Measurements from ENCODE around the gene NR2C2AP. TPM values are rescaled to one million over a fixed set of nuclear protein-coding genes. Genes with fewer than 3 reads are reported as not detected.

The NR2C2AP gene
- total RNA-seq, 1 donor from 2014 or later: 37.1 TPM

DNA sequence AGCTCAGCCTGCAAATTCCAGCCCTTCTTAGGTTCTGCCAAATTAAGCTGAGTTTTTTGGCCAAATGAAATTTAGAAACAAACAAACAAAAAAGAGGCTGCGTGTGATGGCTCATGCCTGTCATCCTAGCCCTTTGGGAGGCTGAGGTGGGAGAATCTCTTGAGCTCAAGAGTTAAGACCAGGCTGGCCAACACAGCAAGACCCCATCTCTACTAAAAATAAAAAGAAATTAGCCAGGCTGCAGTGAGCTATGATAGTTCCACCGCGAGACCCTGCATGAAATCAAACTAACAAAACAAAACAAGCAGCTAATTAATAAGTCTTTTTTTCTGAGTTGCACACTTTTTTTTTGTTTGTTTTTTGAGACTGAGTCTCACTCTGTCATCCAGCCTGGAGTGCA is 26.5 kb upstream of the NR2C2AP start:
- Mint-ChIP-seq H3K27me3 (peaks cover 22% of the 10 kb centered on the region), H3K36me3 (ENCODE audit: low read depth) (no peaks in the 10 kb centered on the region), H3K4me3 (no peak overlapping the region), H3K4me1 (peaks cover 4% of the 10 kb centered on the region), H3K9me3 (peaks cover 6% of the 10 kb centered on the region), H3K27ac (no peak overlapping the region)
- TF ChIP-seq, protein P1, sequence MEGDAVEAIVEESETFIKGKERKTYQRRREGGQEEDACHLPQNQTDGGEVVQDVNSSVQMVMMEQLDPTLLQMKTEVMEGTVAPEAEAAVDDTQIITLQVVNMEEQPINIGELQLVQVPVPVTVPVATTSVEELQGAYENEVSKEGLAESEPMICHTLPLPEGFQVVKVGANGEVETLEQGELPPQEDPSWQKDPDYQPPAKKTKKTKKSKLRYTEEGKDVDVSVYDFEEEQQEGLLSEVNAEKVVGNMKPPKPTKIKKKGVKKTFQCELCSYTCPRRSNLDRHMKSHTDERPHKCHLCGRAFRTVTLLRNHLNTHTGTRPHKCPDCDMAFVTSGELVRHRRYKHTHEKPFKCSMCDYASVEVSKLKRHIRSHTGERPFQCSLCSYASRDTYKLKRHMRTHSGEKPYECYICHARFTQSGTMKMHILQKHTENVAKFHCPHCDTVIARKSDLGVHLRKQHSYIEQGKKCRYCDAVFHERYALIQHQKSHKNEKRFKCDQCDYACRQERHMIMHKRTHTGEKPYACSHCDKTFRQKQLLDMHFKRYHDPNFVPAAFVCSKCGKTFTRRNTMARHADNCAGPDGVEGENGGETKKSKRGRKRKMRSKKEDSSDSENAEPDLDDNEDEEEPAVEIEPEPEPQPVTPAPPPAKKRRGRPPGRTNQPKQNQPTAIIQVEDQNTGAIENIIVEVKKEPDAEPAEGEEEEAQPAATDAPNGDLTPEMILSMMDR (IDR thresholded peaks at IDR 0.05): no peak
- CTCF ChIA-PET: no interaction called here
- no peak for DNase-seq
- intact Hi-C loops (cut with micrococcal nuclease): no loop called here
- POLR2A ChIA-PET: no interaction called here
- ATAC-seq (ENCODE audit: low read depth): no peak

DNA sequence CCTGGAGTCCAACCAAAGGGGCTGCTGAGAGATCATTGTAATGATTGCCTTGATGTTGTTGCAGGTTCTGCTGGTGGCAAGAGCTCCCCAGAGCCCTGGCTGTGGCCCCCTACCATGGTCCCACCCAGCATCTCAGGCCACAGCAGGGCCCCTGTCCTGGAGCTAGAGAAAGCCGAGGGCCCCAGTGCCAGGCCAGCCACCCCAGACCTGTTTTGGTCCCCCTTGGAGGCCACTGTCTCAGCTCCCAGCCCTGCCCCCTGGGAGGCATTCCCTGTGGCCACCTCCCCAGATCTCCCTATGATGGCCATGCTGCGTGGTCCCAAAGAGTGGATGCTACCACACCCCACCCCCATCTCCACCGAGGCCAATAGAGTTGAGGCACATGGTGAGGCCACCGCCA is 24.0 kb upstream of the NR2C2AP start:
- Mint-ChIP-seq H3K27me3 (peaks cover 22% of the 10 kb centered on the region), H3K4me3 (no peak overlapping the region), H3K27ac (no peak overlapping the region), H3K4me1 (peaks cover 4% of the 10 kb centered on the region), H3K9me3 (no peaks in the 10 kb centered on the region), H3K36me3 (ENCODE audit: low read depth) (no peaks in the 10 kb centered on the region)
- CTCF ChIA-PET: no interaction called here
- POLR2A ChIA-PET: interaction anchor here (0.6 kb wide), 1 partner anchor 100 kb away, joined by 7 read pairs; no protein-coding TSS in a partner anchor
- TF ChIP-seq, protein P1 (IDR thresholded peaks at IDR 0.05): no peak
- intact Hi-C loops (cut with micrococcal nuclease): no loop called here
- DNase-seq (no peak), ATAC-seq (ENCODE audit: low read depth) (no peak)

DNA sequence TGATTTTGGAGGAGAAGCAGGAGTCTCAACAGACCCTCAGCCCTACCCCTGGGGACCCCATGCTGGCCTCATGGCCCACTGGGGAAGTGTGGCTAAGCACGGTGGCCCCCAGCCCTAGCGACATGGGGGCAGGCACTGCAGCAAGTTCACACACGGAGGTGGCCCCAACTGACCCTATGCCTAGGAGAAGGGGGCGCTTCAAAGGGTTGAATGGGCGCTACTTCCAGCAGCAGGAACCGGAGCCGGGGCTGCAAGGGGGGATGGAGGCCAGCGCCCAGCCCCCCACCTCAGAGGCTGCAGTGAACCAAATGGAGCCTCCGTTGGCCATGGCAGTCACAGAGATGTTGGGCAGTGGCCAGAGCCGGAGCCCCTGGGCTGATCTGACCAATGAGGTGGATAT is 23.4 kb upstream of the NR2C2AP start:
- no peaks in the 10 kb centered on the region for H3K9me3 Mint-ChIP-seq
- TF ChIP-seq, protein P1 (IDR thresholded peaks at IDR 0.05): no peak
- DNase-seq: no peak
- no peak for ATAC-seq (ENCODE audit: low read depth)
- H3K27ac Mint-ChIP-seq: no peak overlapping the region
- intact Hi-C loops (cut with micrococcal nuclease): no loop called here
- no peak overlapping the region for H3K4me3 Mint-ChIP-seq
- H3K36me3 Mint-ChIP-seq (ENCODE audit: low read depth): no peaks in the 10 kb centered on the region
- ChIA-PET POLR2A (no interaction called here), CTCF (no interaction called here)
- peaks cover 4% of the 10 kb centered on the region for H3K4me1 Mint-ChIP-seq
- H3K27me3 Mint-ChIP-seq: peaks cover 19% of the 10 kb centered on the region

DNA sequence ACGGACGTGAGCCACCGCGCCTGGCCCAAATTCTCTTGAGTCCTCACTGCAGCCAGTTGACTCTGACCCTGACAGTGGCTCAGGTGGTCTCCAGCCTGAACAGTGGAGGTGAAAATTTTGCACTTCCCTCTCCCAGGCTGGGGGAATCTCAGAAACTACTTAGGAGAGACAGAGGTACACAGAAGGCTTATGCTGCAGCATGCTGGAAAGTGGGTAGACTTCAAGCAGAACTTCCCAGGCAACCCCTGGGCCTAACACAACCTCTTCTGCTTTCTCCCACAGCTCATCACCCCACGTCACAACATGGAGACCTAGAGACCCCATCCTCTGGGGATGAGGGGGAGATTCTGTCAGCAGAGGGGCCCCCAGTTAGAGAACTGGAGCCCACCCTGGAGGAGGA is 23.0 kb upstream of the NR2C2AP start:
- CTCF ChIA-PET: interaction anchor here (0.6 to 2.1 kb wide), 2 partner anchors 34 to 80 kb away, joined by 3 to 9 read pairs; partner anchors contain the start of genes BORCS8 and RFXANK
- POLR2A ChIA-PET: no interaction called here
- Mint-ChIP-seq H3K9me3 (no peaks in the 10 kb centered on the region), H3K4me1 (peaks cover 4% of the 10 kb centered on the region), H3K27ac (no peak overlapping the region), H3K27me3 (peaks cover 19% of the 10 kb centered on the region), H3K36me3 (ENCODE audit: low read depth) (no peaks in the 10 kb centered on the region), H3K4me3 (no peak overlapping the region)
- TF ChIP-seq, protein P1 (IDR thresholded peaks at IDR 0.05): no peak
- ATAC-seq (ENCODE audit: low read depth): no peak
- DNase-seq: no peak
- intact Hi-C loops (cut with micrococcal nuclease): no loop called here

DNA sequence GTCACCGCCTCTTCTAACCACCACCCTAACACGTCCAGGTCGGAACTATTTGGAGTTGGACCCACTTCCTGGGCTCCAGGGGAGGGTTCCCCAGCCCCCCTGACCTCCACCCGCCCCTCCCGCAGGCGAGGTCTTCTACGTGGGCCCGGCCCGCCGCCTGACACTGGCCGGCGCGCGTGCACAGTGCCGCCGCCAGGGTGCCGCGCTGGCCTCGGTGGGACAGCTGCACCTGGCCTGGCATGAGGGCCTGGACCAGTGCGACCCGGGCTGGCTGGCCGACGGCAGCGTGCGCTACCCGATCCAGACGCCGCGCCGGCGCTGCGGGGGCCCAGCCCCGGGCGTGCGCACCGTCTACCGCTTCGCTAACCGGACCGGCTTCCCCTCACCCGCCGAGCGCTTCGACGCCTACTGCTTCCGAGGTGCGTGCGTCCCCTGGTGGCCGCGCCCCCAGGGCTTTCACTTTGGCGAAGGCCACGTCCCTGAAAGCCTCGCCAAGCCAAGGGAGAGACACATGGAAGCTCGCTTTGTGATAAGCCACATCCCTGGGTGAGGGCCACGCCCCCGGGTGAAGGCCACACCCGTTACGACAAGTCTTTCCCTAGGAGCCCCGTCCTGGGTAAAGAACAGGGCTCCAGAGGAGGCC is 21.8 kb upstream of the NR2C2AP start:
- no peaks in the 10 kb centered on the region for H3K36me3 Mint-ChIP-seq (ENCODE audit: low read depth)

More for the DNA sequence above, 21.8 kb upstream of the NR2C2AP start:
- ATAC-seq (ENCODE audit: low read depth) (peak; percentile 96), DNase-seq (peak; percentile 71)
- TF ChIP-seq, protein P1 (IDR thresholded peaks at IDR 0.05): peak; percentile 20
- H3K4me3 Mint-ChIP-seq: peak overlapping the region; percentile 75
- no peaks in the 10 kb centered on the region for H3K9me3 Mint-ChIP-seq
- no peak overlapping the region for H3K27ac Mint-ChIP-seq
- intact Hi-C loops (cut with micrococcal nuclease): loop anchor here (1.0 kb wide), 4 partner anchors 22 to 171 kb away; partner anchors contain the start of gene NR2C2AP
- peaks cover 19% of the 10 kb centered on the region for H3K27me3 Mint-ChIP-seq
- POLR2A ChIA-PET: interaction anchor here (0.5 to 1.1 kb wide), 2 partner anchors 32 to 33 kb away, joined by 5 to 7 read pairs; partner anchors contain the start of genes BORCS8 and RFXANK
- peaks cover 4% of the 10 kb centered on the region for H3K4me1 Mint-ChIP-seq
- CTCF ChIA-PET: interaction anchor here (0.6 to 2.1 kb wide), 4 partner anchors 8 to 174 kb away, joined by 3 to 9 read pairs (median 3); no protein-coding TSS in a partner anchor
